Uterus (tissue), 4 donors: ENCODE data around the gene PAX4. TPM values are rescaled to one million over a fixed set of nuclear protein-coding genes. Genes with fewer than 3 reads are reported as not detected.

Experiments used
- DNase-seq, 2 donors: peaks; one replicate each; pipeline ENCODE4 v3.0.0-alpha.2; 2019 to 2020
- H3K27ac ChIP-seq, 2 donors: fragments of 200-600 bp; sonication (generic); 1 replicate in 1 of 2; 2 replicates in 1 of 2; pipeline ENCODE4 v1.5.1; 2016 to 2018
- H3K27me3 ChIP-seq, 2 donors: fragments of 200-600 bp; sonication (generic); one replicate each; pipeline ENCODE4 v1.5.1; 2018 to 2019; ENCODE audit warnings: control low read depth in 1 of 2
- H3K36me3 ChIP-seq, 2 donors: fragments of 200-600 bp; sonication (generic); one replicate each; pipeline ENCODE4 v1.5.1; 2019; ENCODE audit warnings: control low read depth in 1 of 2
- H3K4me1 ChIP-seq, 2 donors: fragments of 200-600 bp; sonication (generic); one replicate each; pipeline ENCODE4 v1.5.1; 2018 to 2019; ENCODE audit warnings: control low read depth in 1 of 2
- H3K4me3 ChIP-seq, 2 donors: fragments of 200-600 bp; sonication (generic); 1 replicate in 1 of 2; 2 replicates in 1 of 2; pipeline ENCODE4 v1.5.1; 2018 to 2019; ENCODE audit warnings: mild to moderate bottlenecking in 1 of 2
- H3K9me3 ChIP-seq, 2 donors: fragments of 200-600 bp; sonication (generic); one replicate each; pipeline ENCODE4 v1.5.1; 2019; ENCODE audit warnings: control low read depth in 1 of 2
- CTCF ChIP-seq, 4 experiments: fragments of 200-600 bp in 2 of 4; fragments of 450-650 bp in 2 of 4; sonication (generic) in 2 of 4; IDR thresholded peaks; one replicate each; pipeline ENCODE4 v1.5.1; 2016 to 2019; ENCODE audit warnings: antibody characterized with exemption in 4 of 4, mild to moderate bottlenecking in 2 of 4, moderate library complexity in 1 of 4
- POLR2A ChIP-seq, 2 donors: fragments of 450-650 bp; IDR thresholded peaks; one replicate each; pipeline ENCODE4 v1.6.1; 2016; ENCODE audit warnings: antibody characterized with exemption in 2 of 2, mild to moderate bottlenecking in 1 of 2, moderate library complexity in 1 of 2
- intact Hi-C: fragments of 100-400 bp; cut with DNase I; formaldehyde crosslinking; loops from one replicate; pipeline ENCODE4 v1.15.1; 2023; ENCODE audit warnings: low total_unique reads
- total RNA-seq, 4 donors: library from RNA; depleted of rRNA in 3 of 4; stranded (reverse); fragments of >200 nt in 3 of 4; gene quantifications; one replicate each; pipeline versions ENCODE4 v1.1.0 to v1.2.4, GENCODE V29; 2014 to 2023
- donor health status: DM: yes; HTN: yes; CAD: no.

Gene PAX4
- total RNA-seq, 4 donors from 2014 or later = not detected

GRCh38 chr7:127591591-127591990, 26.4 kb downstream of the PAX4 start:
- no peak for DNase-seq
- peaks cover 0 to 17% of the 10 kb centered on the region in 2 donors for H3K4me1 ChIP-seq
- no peaks in the 10 kb centered on the region for H3K27me3 ChIP-seq
- no peaks in the 10 kb centered on the region for H3K36me3 ChIP-seq
- no peaks in the 10 kb centered on the region for H3K9me3 ChIP-seq
- no peak overlapping the region for H3K27ac ChIP-seq
- H3K4me3 ChIP-seq = no peak overlapping the region
- intact Hi-C loops = no loop called here
- TF ChIP-seq POLR2A (IDR thresholded peaks at IDR 0.05) = no peak
- TF ChIP-seq CTCF (IDR thresholded peaks at IDR 0.05) = no peak

GRCh38 chr7:127591189-127591588, 26.8 kb downstream of the PAX4 start:
- intact Hi-C loops = no loop called here
- no peak overlapping the region for H3K27ac ChIP-seq

GRCh38 chr7:127589896-127590295, 28.0 kb downstream of the PAX4 start:
- peak overlapping the region in 1 of 2 donors; percentile 95 for H3K27ac ChIP-seq
- no peaks in the 10 kb centered on the region for H3K27me3 ChIP-seq
- TF ChIP-seq POLR2A (IDR thresholded peaks at IDR 0.05) (no peak), CTCF (IDR thresholded peaks at IDR 0.05) (no peak)
- H3K36me3 ChIP-seq = no peaks in the 10 kb centered on the region
- intact Hi-C loops = loop anchor here (5.0 kb wide), 1 partner anchor 62 kb away; the partner anchor contains the start of gene SND1
- H3K4me1 ChIP-seq = peaks cover 0 to 17% of the 10 kb centered on the region in 2 donors
- H3K4me3 ChIP-seq = no peak overlapping the region
- H3K9me3 ChIP-seq = no peaks in the 10 kb centered on the region
- no peak for DNase-seq

More at GRCh38 chr7:127591189-127591588, 26.8 kb downstream of the PAX4 start:
- no peak for DNase-seq
- Histone ChIP-seq H3K4me1 (peaks cover 0 to 17% of the 10 kb centered on the region in 2 donors), H3K4me3 (no peak overlapping the region), H3K36me3 (no peaks in the 10 kb centered on the region), H3K27me3 (no peaks in the 10 kb centered on the region), H3K9me3 (no peaks in the 10 kb centered on the region)
- no peak for TF ChIP-seq POLR2A (IDR thresholded peaks at IDR 0.05)
- TF ChIP-seq CTCF (IDR thresholded peaks at IDR 0.05) = no peak

GRCh38 chr7:127588697-127589482, 29.1 kb downstream of the PAX4 start:
- H3K27me3 ChIP-seq = no peaks in the 10 kb centered on the region
- intact Hi-C loops = loop anchor here (5.0 kb wide), 1 partner anchor 63 kb away; the partner anchor contains the start of gene SND1
- H3K27ac ChIP-seq = peak overlapping the region; percentile 90 to 95
- H3K4me3 ChIP-seq = peak overlapping the region; percentile 49 to 97
- H3K36me3 ChIP-seq = no peaks in the 10 kb centered on the region
- no peaks in the 10 kb centered on the region for H3K9me3 ChIP-seq
- TF ChIP-seq CTCF (IDR thresholded peaks at IDR 0.05) (peak in 3 of 4 experiments; percentile 11 to 57 (median 17)), POLR2A (IDR thresholded peaks at IDR 0.05) (no peak)
- peak; percentile 63 to 67 for DNase-seq
- H3K4me1 ChIP-seq = peaks cover 0 to 17% of the 10 kb centered on the region in 2 donors

GRCh38 chr7:127588019-127588696, 29.8 kb downstream of the PAX4 start, which contains the start of gene ARF5:
ARF5 (plus strand) TSS chr7:127588411; CDS start chr7:127588499, 88 bp downstream.
- Histone ChIP-seq H3K4me1 (peaks cover 0 to 13% of the 10 kb centered on the region in 2 donors), H3K27ac (peak within 1 kb of the TSS; percentile 90 to 95), H3K36me3 (no peaks in the 10 kb centered on the region), H3K4me3 (peak within 1 kb of the TSS; percentile 49 to 97), H3K9me3 (no peaks in the 10 kb centered on the region), H3K27me3 (no peaks in the 10 kb centered on the region)
- peak; percentile 60 to 75 for TF ChIP-seq POLR2A (IDR thresholded peaks at IDR 0.05)
- no peak for TF ChIP-seq CTCF (IDR thresholded peaks at IDR 0.05)
- intact Hi-C loops = loop anchor here (5.0 kb wide), 1 partner anchor 64 kb away; the partner anchor contains the start of gene SND1
- DNase-seq = peak; percentile 87 to 95
